IPS-18c (cell line): Measurements from ENCODE around the gene OSTN.
"Not testable (repeated sequence)": the region's sequence is repeated elsewhere in the genome, so short reads cannot be mapped to it uniquely, and the experiment has no call there.

Source experiments
- H3K4me3 ChIP-seq: 2 replicates; pipeline ENCODE4 v1.7.0; 2013; ENCODE audit warnings: low read depth, mild to moderate bottlenecking, low read length, moderate library complexity; ENCODE audit not compliant: insufficient read depth
- H3K9me3 ChIP-seq: one replicate; pipeline ENCODE4 v1.6.1; 2013; ENCODE audit warnings: mild to moderate bottlenecking, low read length, moderate library complexity; ENCODE audit not compliant: control insufficient read depth, insufficient read depth

The OSTN gene

DNA sequence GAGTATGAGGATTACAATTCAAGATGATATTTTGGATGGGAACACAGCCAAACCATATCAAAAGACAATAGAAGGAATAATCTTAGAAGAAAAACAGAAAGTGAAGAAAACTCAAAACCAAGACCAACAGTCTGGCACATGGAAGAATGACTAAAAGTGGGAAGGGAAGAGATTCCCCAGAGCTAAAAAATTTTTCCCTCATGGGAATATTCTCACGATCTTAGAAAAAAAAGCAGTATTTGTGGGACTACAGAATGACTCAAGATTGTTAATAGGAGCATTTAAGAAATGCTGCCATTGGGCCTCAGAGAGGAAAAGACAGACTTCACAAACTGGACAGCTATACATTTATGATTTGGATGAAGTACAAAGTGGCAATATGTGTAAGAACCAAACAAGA, 18.3 kb downstream of the OSTN start:
- H3K9me3 ChIP-seq, result no peaks in the 10 kb centered on the region
- H3K4me3 ChIP-seq, result no peak overlapping the region

DNA sequence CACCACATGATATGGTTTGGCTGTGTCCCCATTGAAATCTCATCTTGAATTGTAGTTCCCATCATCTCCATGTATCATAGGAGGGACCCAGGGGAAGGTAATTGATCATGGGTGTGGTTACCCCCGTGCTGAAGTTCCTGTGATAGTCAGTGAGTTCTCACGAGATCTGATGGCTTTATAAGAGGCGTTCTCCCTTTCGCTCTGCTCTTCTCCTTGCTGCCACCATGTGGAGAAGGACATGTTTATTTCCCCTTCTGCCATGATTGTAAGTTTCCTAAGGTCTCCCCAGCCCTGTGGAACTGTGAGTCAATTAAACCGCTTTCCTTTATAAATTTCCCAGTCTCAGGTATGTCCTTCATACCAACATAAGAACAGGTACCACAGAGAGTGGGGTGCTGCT, 21.9 kb downstream of the OSTN start:
- Histone ChIP-seq H3K4me3 (no peak overlapping the region), H3K9me3 (no peaks in the 10 kb centered on the region)

DNA sequence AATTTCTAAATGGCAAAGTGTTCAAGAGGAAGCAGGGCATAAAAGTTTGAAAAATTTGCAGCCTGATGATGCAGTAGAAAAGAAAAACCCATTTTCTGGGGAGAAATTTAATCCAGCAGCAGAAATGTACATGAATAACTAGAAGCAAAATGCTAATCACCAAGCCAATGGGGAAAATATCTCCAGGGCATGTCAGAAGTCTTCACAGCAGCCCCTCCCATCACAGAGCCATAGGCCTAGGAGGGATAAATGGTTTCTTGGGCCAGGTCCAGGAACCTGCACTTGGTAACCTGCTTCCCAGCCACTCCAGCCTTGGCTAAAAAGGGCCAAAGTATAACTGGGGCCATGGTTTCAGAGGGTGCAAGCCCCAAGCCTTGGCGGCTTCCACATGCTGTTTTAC, 22.6 kb downstream of the OSTN start:
- Histone ChIP-seq H3K4me3 (no peak overlapping the region), H3K9me3 (no peaks in the 10 kb centered on the region)

DNA sequence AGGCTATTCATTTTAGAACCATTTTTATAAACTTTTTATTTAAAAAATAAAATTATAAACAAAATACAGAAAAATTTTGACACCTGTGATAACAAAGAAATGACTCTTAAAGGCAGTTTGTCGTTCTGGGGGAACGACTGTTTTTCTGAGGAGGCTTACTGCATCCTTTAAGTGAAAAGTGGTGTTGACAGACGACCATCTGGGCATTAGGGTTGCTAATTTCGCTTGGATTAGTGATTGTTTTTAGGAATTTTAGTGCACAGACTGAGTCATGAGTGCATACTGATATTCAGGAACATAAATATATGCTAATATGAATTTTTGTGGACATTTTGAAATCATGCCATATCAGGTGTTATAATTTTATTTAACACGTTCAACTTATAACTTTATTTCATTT, 28.5 kb downstream of the OSTN start:
- H3K4me3 ChIP-seq, result no peak overlapping the region

DNA sequence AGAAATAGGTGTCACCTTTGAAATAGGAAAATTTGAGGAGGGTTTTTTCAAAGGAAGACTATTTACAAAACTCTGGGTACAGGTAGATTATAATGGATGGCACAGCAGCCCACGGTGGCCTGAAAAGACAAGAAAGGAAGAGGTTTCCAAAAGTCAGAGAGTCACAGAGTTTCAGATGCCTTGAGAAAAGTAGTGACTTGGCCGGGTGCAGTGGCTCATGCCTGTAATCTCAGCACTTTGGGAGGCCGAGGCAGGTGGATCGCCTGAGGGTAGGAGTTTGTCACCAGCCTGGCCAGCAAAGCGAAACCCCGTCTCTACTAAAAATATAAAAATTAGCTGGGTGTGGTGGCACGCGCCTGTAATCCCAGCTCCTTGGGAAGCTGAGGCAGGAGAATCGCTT, 35.2 kb downstream of the OSTN start:
- H3K9me3 ChIP-seq, result no peaks in the 10 kb centered on the region
- H3K4me3 ChIP-seq, result no peak overlapping the region

More for the DNA sequence above, 28.5 kb downstream of the OSTN start:
- no peaks in the 10 kb centered on the region for H3K9me3 ChIP-seq

DNA sequence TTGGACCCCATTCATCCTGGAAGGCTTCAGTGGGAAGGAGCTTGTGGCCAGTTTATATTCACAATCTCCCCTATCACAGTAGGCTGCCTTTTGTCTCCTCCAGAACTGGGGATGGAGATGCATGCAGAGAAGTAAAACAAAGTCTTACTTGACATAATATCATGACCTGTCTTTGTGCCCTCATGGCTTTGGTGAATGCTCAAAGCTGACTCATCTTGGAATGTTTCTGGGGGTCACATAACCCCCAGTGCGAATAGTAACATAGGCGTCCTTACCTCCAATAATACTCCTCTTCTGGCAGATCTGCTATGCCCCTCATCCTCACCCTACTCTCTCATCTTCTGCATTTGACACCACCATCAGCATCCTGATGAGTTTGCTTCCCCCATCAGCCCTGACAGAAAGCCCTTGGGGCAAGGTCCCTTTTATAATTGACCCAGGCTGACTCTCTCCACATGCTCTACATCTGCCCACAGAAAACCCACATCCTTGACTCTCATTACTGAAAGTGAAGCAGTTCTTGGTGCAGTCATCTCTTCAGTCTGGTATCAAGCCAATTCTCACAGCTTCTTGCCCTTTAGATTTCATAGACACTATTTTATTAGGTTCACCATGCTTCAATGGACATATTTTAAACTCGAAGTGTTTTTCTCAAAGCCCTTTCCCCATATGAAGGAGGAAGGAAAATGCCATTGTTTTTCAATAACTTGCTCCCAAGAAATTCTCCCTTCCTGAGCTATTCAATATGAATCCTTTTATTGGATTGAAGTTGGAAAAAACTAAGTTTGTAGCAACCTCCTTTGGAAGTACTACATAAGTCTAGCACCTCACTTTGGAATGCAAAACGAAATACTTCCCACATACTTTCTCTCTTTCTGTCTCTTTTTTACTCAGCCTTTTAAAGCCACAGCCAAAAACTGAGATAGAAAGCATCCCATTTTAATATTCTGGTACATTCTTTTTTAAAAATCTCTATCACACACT, 36.6 kb downstream of the OSTN start:
- H3K4me3 ChIP-seq, result no peak overlapping the region

DNA sequence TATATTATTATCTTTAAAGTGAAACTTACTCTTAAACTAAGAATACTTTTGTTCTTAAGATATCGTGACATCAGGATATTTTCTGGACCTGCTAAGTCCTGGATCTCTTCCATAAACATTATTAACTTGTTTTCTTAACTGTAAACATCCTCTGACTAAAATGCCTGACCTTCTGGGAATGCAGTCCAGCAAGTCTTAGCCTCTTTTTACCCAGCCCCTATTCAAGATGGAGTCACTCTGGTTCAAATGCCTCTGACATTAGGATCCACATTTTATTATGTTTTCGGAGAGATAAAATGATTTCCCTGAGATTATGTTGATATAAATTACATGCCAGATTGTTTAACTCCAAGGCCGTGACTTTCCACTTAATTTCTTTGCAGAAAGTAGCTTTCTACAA, 37.6 kb downstream of the OSTN start:
- Histone ChIP-seq H3K9me3 (no peaks in the 10 kb centered on the region), H3K4me3 (no peak overlapping the region)

More for the DNA sequence above, 36.6 kb downstream of the OSTN start:
- H3K9me3 ChIP-seq, result no peaks in the 10 kb centered on the region

DNA sequence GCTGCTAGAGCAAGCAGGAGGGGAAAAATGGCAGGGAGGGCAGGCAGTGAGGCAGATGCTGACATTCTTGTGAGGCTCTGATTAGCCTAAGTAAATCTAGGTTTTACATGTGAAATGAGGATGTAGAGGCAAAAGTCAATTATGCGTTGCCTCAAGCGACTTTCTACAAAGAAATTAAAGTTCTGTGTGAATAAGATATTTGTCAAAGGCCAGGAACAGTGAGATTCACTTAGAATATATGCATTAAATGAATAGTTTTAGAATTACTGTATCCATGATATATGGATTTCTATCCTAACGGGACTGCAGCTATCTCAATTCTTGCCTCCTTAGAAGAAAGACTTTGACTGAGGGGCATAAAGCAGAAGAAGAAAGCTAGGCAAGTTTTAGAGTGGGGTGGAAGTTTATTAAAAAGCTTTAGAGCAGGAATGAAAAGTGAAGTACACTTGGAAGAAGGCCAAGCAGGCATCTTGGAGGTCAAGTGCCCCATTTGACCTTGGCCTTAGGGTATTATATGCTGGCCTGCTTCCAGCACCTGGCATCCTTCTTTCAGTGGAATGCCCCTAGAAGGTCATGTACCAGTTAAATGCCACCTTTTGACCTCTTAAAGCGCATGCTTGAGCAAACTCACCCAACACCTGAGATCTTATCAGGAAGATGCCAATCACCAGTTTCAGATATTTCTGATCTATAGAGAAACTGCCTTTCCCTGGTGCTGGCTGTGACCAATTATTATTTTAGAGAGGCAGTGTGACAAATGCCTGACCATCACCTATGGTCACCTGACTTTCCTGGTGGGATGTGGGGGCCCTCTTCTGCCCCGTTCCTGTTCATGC, 38.2 kb downstream of the OSTN start:
- Histone ChIP-seq H3K9me3 (no peaks in the 10 kb centered on the region), H3K4me3 (no peak overlapping the region)

DNA sequence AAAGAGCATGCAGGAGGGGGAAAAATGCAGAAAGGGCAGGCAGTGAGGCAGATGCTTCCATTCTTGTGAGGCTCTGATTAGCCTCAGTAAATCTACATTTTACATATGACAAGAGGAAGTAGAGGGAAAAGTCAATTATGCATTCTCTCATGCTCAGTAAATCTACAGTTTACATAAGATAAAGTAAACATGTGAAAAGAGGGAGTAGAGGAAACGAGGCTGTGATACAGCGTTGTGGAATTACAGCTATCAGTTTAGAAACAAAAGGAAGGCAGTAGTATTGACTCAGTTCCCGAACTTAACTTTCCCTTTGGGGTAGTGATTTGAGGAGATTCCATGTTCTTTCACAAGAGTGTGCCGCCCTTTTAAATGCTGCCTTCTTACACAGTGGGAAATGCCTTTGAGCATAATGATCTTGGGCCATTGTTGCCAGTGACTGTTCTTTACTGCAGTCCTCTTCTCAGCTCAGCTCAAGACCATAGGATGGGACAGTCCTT, 39.3 kb downstream of the OSTN start:
- Histone ChIP-seq H3K9me3 (no peaks in the 10 kb centered on the region), H3K4me3 (no peak overlapping the region)

DNA sequence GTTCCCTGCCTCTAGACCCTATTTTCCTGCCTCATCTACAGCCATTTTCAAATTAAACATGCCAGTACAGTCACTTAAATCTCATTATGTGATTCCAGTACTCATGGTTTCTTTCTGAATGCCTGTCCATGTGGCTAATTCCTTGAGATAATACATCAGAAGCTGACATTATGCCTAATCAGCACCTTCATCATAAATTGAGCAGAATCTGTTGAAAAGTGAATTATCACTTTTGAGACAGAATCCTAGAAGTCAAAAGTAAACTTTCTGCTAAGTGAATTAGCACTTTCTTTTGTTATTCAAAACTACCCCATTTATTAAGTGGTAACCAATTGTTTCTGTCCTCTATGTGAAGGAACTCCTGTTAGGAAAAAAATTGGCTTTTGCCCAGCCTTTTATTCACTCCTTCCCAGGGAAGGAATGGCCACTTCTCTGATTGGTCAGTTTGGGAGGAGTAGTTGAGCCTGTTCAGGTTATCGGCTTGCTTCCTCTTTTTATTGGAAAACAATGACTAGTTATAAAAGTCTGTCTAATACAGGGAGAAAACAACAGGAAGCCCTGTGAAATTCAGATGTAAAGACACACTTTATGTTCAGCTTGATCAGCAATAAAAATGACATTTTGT, 40.5 kb downstream of the OSTN start:
- Histone ChIP-seq H3K9me3 (no peaks in the 10 kb centered on the region), H3K4me3 (no peak overlapping the region)

DNA sequence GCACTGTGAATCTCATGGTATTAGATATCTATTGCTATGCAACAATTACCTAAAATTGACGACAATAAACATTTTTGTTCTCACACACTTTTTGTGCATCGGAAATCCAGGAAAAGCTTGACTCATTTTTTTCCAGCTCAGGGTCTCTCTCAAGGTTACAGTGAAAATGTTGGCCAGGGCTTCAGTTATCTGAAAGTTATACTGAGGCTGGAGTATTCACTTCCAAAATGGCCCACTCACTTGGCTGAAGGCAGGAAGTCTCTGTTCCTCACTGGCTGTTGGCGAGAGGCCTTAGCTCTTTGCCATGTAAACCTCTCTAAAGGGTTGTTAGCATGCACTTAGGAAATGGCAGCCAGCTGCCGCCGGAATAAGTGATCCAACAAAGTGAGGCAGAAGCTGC, 41.4 kb downstream of the OSTN start:
- no peak overlapping the region for H3K4me3 ChIP-seq
- no peaks in the 10 kb centered on the region for H3K9me3 ChIP-seq

DNA sequence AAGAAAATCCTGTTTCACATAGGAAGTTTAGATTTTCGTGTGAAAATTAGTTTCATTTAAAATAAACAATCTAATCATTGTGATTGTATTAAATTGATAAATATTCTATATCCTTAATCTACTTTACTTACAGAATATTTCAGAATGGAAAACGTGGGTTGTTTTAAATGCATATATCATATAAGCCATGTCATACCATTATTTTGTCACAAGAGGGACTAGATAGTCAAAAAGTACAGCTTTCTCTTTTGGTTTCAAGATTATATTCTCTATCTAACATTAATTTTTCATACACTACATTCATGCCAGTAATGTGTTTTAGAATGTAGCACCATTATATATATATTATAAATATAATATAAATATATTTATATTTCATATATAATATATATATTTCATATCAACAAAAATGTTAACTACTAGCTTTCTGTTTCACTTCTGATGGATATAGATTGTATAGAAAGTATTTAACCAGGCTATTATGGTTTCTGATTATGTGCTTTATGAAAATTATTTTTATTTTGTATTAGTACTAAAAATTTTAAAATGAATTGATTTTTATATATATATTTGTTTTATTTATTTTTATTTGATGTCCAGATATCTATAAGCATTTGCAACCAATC, 45.3 kb downstream of the OSTN start:
- no peaks in the 10 kb centered on the region for H3K9me3 ChIP-seq
- H3K4me3 ChIP-seq, result no peak overlapping the region

DNA sequence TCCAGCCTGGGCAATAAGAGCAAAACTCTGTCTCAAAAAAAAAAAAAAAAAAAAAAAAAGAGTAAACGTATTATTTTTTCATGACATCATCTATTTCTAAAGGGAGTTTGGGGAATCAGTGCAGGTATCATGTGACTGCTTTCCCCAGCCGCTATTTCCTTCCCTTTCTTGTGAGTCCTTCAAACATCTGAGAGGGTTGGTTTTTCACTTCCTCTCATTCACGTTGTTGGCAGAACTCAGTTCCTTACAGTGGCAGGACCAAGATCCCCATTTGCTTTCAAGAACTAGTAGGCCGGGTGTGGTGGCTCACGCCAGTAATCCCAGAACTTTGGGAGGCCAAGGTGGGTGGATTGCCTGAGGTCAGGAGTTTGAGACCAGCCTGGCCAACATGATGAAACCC, 47.0 kb downstream of the OSTN start:
- not testable (repeated sequence) for H3K4me3 ChIP-seq, H3K9me3 ChIP-seq

DNA sequence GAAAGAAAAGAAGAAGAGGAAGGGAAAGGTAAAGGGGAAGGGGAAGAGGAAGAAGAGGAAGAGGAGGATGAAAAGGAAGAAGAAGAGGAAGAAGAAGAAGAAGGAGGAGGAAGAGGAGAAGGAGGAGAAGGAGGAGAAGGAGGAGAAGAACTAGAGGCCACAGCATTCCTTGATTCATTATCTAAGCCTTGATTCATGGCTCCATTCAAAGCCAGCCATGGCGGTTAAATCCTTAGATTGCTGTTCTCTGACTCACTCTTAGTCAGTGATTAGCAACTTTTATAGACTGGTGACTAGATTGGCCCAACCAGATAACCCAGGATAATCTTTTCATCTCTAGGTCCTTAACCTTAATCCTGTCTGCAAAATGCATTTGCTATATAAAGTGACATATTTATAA, 47.6 kb downstream of the OSTN start:
- no peak overlapping the region for H3K4me3 ChIP-seq
- H3K9me3 ChIP-seq, result no peaks in the 10 kb centered on the region

DNA sequence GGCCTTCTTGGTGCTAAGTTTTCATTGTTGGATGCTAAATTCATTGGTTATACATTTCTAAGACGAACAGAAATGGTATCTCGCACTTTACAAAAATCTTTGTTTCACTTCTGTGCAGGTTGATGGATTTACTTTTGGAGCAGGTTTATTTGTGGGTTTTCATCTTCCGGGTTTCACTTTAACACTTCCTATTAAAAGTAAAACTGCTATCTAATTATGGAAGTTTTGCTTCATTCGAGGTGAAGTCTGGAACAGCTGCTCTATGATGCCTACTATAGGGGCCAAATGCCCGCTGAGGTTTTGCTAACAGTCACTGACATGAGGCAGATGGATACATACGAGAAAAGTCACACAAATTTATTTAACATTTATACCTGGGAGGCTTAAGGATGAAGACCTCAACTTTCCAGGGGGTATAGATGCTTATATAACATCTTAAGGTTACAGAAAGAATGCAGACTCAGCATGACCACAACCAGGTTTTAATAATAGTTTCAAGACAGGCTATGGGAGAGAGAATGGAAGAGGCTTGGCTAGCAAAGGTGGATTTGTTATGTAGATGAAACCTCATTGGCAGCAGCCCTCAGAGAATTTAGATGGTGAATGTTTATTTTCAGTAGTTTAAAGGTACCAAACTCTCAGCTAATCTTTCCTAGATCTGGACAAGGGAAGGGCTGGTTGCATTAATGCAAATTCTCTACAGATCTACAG, 54.2 kb downstream of the OSTN start:
- Histone ChIP-seq H3K9me3 (no peaks in the 10 kb centered on the region), H3K4me3 (no peak overlapping the region)

DNA sequence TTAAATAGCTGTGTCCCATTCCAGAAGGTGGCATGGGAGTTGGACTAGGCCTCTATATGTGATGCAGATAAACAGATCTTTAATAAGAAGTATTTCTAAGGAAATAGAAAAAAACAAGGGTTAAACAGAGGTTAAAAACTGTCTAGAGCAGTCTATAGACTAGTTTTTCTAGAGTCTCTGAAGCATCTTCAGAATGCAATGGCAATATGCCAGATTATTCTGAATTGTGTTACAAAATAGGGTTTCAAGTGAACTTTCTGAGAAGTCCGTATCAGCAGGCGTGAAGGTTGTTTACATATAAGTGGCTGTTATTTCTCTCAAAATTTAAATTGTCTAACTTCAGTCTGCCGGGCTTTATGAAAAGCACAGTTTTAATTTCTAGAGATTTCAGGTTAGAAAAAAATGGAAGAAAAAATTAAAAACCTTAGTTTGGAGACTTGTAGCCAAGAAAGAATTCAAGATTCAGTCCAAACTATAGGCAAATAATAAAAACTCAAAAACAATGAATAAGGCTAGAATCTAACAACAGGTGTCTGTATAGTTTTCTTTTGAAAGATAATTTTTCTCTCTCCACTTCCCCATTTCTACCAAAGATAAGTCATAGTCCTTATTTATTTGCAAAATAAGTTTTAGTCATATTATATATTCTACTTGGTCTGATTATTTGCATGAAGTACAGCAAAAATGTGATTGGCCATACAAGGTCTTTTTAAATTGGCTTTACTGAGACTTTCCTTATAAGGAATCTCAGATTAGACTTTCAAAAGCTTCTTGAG, 55.2 kb downstream of the OSTN start:
- H3K4me3 ChIP-seq, result no peak overlapping the region
- no peaks in the 10 kb centered on the region for H3K9me3 ChIP-seq
